Lower lobe of right lung (tissue), 2 donors: Measurements from ENCODE around the gene AHI1. TPM values are rescaled to one million over a fixed set of nuclear protein-coding genes. Genes with fewer than 3 reads are reported as not detected.

ENCODE experiments used
- ATAC-seq, 2 donors: fragments of 200-7000 bp; cut with Tn5 transposase; one replicate each; pipeline ENCODE4 v1.9.1; 2020 to 2022; ENCODE audit warnings: mild to moderate bottlenecking in 2 of 2, moderate library complexity in 2 of 2
- DNase-seq: peaks from one replicate; pipeline ENCODE4 v3.0.0-alpha.2; 2020
- H3K27ac ChIP-seq: fragments of 200-600 bp; one replicate; pipeline ENCODE4 v1.8.0; 2022
- H3K27me3 ChIP-seq: fragments of 200-600 bp; one replicate; pipeline ENCODE4 v1.8.0; 2022; ENCODE audit warnings: low read depth
- H3K36me3 ChIP-seq: fragments of 200-600 bp; one replicate; pipeline ENCODE4 v1.8.0; 2022; ENCODE audit warnings: mild to moderate bottlenecking
- H3K4me1 ChIP-seq: fragments of 200-600 bp; one replicate; pipeline ENCODE4 v1.8.0; 2022
- H3K4me3 ChIP-seq: fragments of 200-600 bp; one replicate; pipeline ENCODE4 v1.8.0; 2022; ENCODE audit warnings: mild to moderate bottlenecking
- H3K9me3 ChIP-seq: fragments of 200-600 bp; one replicate; pipeline ENCODE4 v1.8.0; 2022
- intact Hi-C: fragments of 100-400 bp; cut with DNase I; formaldehyde crosslinking; loops from one replicate; pipeline ENCODE4 v1.11.0; 2022
- microRNA-seq: library from miRNA; unstranded; fragments of <30 nt; microRNA quantifications from one replicate; pipeline ENCODE4 v1.2.0, GENCODE V29; 2020; ENCODE audit warnings: borderline number of aligned reads
- total RNA-seq: library from RNA; stranded (reverse); fragmentation: NEBNext Ultra II Directional; extraction: Animal tissue kit (Norgen Biotek cat#: 25700); gene quantifications from one replicate; pipeline ENCODE4 v1.2.1, GENCODE V29; 2021
- TF ChIP-seq, protein P1 (sequence below): fragments of 200-600 bp; IDR thresholded peaks from one replicate; pipeline ENCODE4 v1.8.0; 2022; ENCODE audit warnings: antibody characterized with exemption, mild to moderate bottlenecking
- donor health status: DM: no; HTN: yes; CAD: no; lungs with severe emphysema.

AHI1 gene
- total RNA-seq, 1 donor from 2014 or later: 31.7 TPM

DNA sequence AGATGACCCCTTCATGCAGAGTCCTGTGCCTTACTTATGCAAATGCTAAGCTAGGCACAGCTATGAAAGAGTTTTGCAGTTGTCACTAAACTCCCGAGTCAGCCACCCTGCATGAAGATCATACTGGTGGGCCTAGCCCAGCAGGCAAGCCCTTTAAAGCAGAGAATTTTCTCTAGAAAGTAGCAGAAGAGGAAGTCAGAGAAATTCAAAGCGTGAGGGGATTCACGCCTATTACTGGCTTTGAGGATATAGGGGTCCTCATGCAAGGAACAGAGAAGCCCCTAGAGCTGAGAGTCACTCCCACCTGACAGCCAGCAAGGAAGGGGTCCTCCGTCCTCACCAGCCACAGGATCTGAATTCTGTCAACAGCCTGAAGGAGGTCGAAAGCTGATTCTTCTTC lies 261.8 kb downstream of the AHI1 start:
- no peak overlapping the region for H3K27ac ChIP-seq
- H3K27me3 ChIP-seq: no peaks in the 10 kb centered on the region
- TF ChIP-seq, protein P1, sequence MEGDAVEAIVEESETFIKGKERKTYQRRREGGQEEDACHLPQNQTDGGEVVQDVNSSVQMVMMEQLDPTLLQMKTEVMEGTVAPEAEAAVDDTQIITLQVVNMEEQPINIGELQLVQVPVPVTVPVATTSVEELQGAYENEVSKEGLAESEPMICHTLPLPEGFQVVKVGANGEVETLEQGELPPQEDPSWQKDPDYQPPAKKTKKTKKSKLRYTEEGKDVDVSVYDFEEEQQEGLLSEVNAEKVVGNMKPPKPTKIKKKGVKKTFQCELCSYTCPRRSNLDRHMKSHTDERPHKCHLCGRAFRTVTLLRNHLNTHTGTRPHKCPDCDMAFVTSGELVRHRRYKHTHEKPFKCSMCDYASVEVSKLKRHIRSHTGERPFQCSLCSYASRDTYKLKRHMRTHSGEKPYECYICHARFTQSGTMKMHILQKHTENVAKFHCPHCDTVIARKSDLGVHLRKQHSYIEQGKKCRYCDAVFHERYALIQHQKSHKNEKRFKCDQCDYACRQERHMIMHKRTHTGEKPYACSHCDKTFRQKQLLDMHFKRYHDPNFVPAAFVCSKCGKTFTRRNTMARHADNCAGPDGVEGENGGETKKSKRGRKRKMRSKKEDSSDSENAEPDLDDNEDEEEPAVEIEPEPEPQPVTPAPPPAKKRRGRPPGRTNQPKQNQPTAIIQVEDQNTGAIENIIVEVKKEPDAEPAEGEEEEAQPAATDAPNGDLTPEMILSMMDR: no peak
- H3K4me1 ChIP-seq: no peaks in the 10 kb centered on the region
- no peaks in the 10 kb centered on the region for H3K36me3 ChIP-seq
- DNase-seq: no peak
- ATAC-seq: no peak
- no peaks in the 10 kb centered on the region for H3K9me3 ChIP-seq
- no peak overlapping the region for H3K4me3 ChIP-seq
- intact Hi-C loops: no loop called here

DNA sequence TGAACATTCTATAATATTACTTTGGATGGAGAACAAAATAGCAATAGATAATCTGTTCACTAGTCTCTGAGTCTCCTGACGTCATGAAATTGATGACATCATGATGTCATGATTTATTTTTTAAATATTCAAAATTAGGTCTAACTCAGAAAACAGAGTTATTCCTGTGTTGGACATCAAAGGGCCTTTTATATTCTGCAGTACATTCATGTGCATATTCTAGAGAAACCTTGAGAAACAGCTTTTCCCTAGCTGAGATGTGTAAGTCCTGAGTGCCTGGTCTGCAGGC lies 263.1 kb downstream of the AHI1 start:
- H3K27ac ChIP-seq: no peak overlapping the region
- no peaks in the 10 kb centered on the region for H3K4me1 ChIP-seq
- H3K4me3 ChIP-seq: no peak overlapping the region
- no peaks in the 10 kb centered on the region for H3K9me3 ChIP-seq
- H3K36me3 ChIP-seq: no peaks in the 10 kb centered on the region
- TF ChIP-seq, protein P1: no peak
- DNase-seq: no peak
- H3K27me3 ChIP-seq: no peaks in the 10 kb centered on the region
- intact Hi-C loops: no loop called here
- no peak for ATAC-seq

DNA sequence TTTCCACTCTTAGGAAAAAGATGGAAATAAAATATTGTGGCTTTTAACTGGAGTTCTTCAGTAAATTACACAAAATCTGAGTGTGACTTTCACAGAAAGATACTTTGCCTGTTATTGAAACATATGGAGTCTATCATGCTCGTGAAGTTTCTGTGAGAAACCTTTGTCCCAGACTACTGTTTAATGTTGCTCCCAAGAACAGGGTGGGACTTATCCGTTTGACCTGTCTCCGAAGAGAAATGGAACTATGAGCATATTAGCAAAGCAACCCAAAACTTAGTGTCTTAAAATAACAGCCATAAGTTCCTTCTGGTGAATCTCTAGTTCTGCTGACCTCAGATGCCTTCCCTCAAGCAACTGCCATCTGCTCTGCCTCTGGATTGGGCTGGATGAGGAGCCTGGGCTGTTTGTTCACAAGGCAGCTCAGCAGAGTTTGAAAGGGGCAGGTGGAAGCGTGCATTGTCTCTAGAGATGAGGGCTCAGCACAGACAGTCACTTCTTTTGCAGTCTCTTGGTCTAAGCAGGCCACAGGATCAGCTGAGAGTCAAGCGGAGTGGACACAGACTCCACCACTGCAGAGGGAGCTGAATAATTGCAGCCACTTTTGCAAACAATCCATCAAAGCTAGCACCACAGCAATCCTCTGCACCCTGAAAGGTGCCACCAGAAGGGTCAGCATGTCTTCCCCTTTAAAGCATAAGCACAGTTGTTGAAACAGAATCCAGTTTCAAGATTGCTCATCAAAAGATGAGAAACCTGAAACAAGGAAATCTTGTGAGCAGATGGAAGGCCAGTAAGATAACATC lies 263.7 kb downstream of the AHI1 start:
- H3K4me3 ChIP-seq: no peak overlapping the region
- ATAC-seq: no peak
- no peak for DNase-seq

More for the DNA sequence above, 263.7 kb downstream of the AHI1 start:
- intact Hi-C loops: no loop called here
- TF ChIP-seq, protein P1: no peak
- Histone ChIP-seq H3K27me3 (no peaks in the 10 kb centered on the region), H3K4me1 (no peaks in the 10 kb centered on the region), H3K27ac (no peak overlapping the region), H3K36me3 (no peaks in the 10 kb centered on the region), H3K9me3 (no peaks in the 10 kb centered on the region)

Small RNA genes within 50 kb of the gene (microRNA-seq; reads per million reads assigned to microRNA genes)
- gene MIR548A2: not detected
